Midbrain (tissue), 1 donor: ENCODE measurements around the gene LCE7A.

Experiments used
- DNase-seq: peaks from one replicate; lab custom pipeline; 2025; lab: John Stamatoyannopoulos, UW

LCE7A gene

GRCh38 chr1:152880316-152880715, 20.5 kb downstream of the LCE7A start:
- DNase-seq = no peak

GRCh38 chr1:152880907-152881306, 21.1 kb downstream of the LCE7A start:
- no peak for DNase-seq

GRCh38 chr1:152884085-152884484, 24.3 kb downstream of the LCE7A start:
- DNase-seq = no peak

GRCh38 chr1:152884506-152884905, 24.7 kb downstream of the LCE7A start:
- no peak for DNase-seq

- no peak for DNase-seq
These were observed 25.3 kb downstream of the LCE7A start for GRCh38 chr1:152884966-152885624.

GRCh38 chr1:152886085-152886484, 26.3 kb downstream of the LCE7A start:
- DNase-seq = no peak

- DNase-seq = no peak
These were observed 27.1 kb downstream of the LCE7A start for GRCh38 chr1:152886758-152887409.

- DNase-seq = no peak
These were observed 28.3 kb downstream of the LCE7A start for GRCh38 chr1:152888126-152888525.

- DNase-seq = no peak
These were observed 39.2 kb downstream of the LCE7A start for GRCh38 chr1:152899027-152899426.

- DNase-seq = no peak
These were observed 40.1 kb downstream of the LCE7A start for GRCh38 chr1:152899883-152900282.

- DNase-seq = no peak
These were observed 41.8 kb downstream of the LCE7A start for GRCh38 chr1:152901631-152902030.

- DNase-seq = no peak
These were observed 42.8 kb downstream of the LCE7A start for GRCh38 chr1:152902636-152903035.

- no peak for DNase-seq
These were observed 45.1 kb downstream of the LCE7A start for GRCh38 chr1:152904688-152905440.

GRCh38 chr1:152906023-152906565, 46.3 kb downstream of the LCE7A start:
- no peak for DNase-seq

- no peak for DNase-seq
These were observed 48.1 kb downstream of the LCE7A start, which contains the start of gene IVL for GRCh38 chr1:152907686-152908601. TSS of gene IVL (plus strand) at chr1:152908546. CDS start at chr1:152909798, 1,252 bp downstream.

- DNase-seq = no peak
These were observed 49.4 kb downstream of the LCE7A start for GRCh38 chr1:152909206-152909605.
